Keratinocyte (primary cell): ENCODE results near the gene AGAP1. TPM values are rescaled to one million over a fixed set of nuclear protein-coding genes. Genes with fewer than 3 reads are reported as not detected.

Experiments used
- DNase-seq: peaks from one replicate; pipeline ENCODE4 v3.0.0-alpha.2; 2011; ENCODE audit warnings: low read depth, missing footprints, low spot score
- FAIRE-seq: peaks from 2 replicates; lab custom pipeline; 2011; peaks lifted over from hg19 to GRCh38; lab: Jason Lieb, UNC
- H2AFZ ChIP-seq: 2 replicates; pipeline ENCODE4 v1.6.0; 2012; ENCODE audit warnings: low read length, control low read depth, inconsistent platforms; ENCODE audit not compliant: control insufficient read depth
- H3K27ac ChIP-seq: 2 replicates; pipeline ENCODE4 v1.5.1; 2011; ENCODE audit warnings: low read length; ENCODE audit not compliant: control insufficient read depth, insufficient read depth
- H3K27me3 ChIP-seq: 3 replicates; pipeline ENCODE4 v1.6.0; 2011; ENCODE audit warnings: low read length; ENCODE audit not compliant: control insufficient read depth, insufficient read depth; ENCODE audit errors: extremely low read depth
- H3K36me3 ChIP-seq, 2 experiments: 2 replicates in 1 of 2; 3 replicates in 1 of 2; pipeline ENCODE4 v1.5.1; 2011; ENCODE audit warnings: low read length in 2 of 2, mild to moderate bottlenecking in 1 of 2; ENCODE audit not compliant: control insufficient read depth in 2 of 2, insufficient read depth in 2 of 2; ENCODE audit errors: extremely low read depth in 1 of 2
- H3K4me1 ChIP-seq: 3 replicates; pipeline ENCODE4 v1.5.1; 2011; ENCODE audit warnings: low read length; ENCODE audit not compliant: control insufficient read depth, insufficient read depth; ENCODE audit errors: extremely low read depth
- H3K4me2 ChIP-seq: 3 replicates; pipeline ENCODE4 v1.6.0; 2011; ENCODE audit warnings: low read depth, low read length; ENCODE audit not compliant: control insufficient read depth, insufficient read depth; ENCODE audit errors: extremely low read depth
- H3K4me3 ChIP-seq, 3 experiments: fragments of 200-600 bp in 1 of 3; sonication (generic) in 1 of 3; 2 replicates in 2 of 3; 3 replicates in 1 of 3; pipeline ENCODE4 v1.5.1; 2011 to 2016; ENCODE audit warnings: low read length in 3 of 3, mild to moderate bottlenecking in 3 of 3, control low read depth in 2 of 3, inconsistent platforms in 1 of 3, low read depth in 1 of 3, mixed read lengths in 1 of 3, mixed run types in 1 of 3, moderate library complexity in 1 of 3; ENCODE audit not compliant: control insufficient read depth in 2 of 3, insufficient read depth in 2 of 3; ENCODE audit errors: extremely low read depth in 1 of 3
- H3K79me2 ChIP-seq: 2 replicates; pipeline ENCODE4 v1.6.0; 2012; ENCODE audit warnings: low read length; ENCODE audit not compliant: control insufficient read depth, insufficient read depth
- H3K9ac ChIP-seq: 3 replicates; pipeline ENCODE4 v1.6.0; 2011; ENCODE audit warnings: low read length; ENCODE audit not compliant: control insufficient read depth, insufficient read depth; ENCODE audit errors: extremely low read depth
- H3K9me1 ChIP-seq: 3 replicates; pipeline ENCODE4 v1.6.0; 2011; ENCODE audit warnings: low read length; ENCODE audit not compliant: control insufficient read depth, insufficient read depth; ENCODE audit errors: extremely low read depth
- H3K9me3 ChIP-seq: 2 replicates; pipeline ENCODE4 v1.5.1; 2012; ENCODE audit warnings: low read depth, low read length; ENCODE audit not compliant: control insufficient read depth
- H4K20me1 ChIP-seq: 3 replicates; pipeline ENCODE4 v1.6.0; 2011; ENCODE audit warnings: low read length; ENCODE audit not compliant: control insufficient read depth, insufficient read depth; ENCODE audit errors: extremely low read depth
- CTCF ChIP-seq, 3 experiments: IDR thresholded peaks in 1 of 3; conservative IDR thresholded peaks in 1 of 3; optimal IDR thresholded peaks in 1 of 3; 2 replicates in 2 of 3; 3 replicates in 1 of 3; pipeline versions ENCODE3 to v1.5.1; 2011; ENCODE audit warnings: low read length in 3 of 3, mild to moderate bottlenecking in 3 of 3, moderate library complexity in 2 of 3, control low read depth in 1 of 3, inconsistent platforms in 1 of 3; ENCODE audit not compliant: insufficient read depth in 2 of 3; ENCODE audit errors: extremely low read depth in 1 of 3
- EZH2 ChIP-seq: IDR thresholded peaks from one replicate; pipeline ENCODE4 v1.6.1; 2012; ENCODE audit warnings: inconsistent platforms, mild to moderate bottlenecking, low read length, moderate library complexity
- dilution Hi-C: fragments of 300-500 bp; cut with MboI; formaldehyde crosslinking; loops from one replicate; pipeline ENCODE4 v1.7.0; 2020; ENCODE audit warnings: low sequenced_read_pairs; ENCODE audit not compliant: extremely low pct_ligation_motif_present
- polyA plus RNA-seq, 5 experiments: library from polyadenylated mRNA; depleted of rRNA in 3 of 5; stranded (reverse) in 3 of 5; stranded (forward) in 1 of 5; unstranded in 1 of 5; fragments of >200 nt; gene quantifications; 1 replicate in 1 of 5; 2 replicates in 3 of 5; 3 replicates in 1 of 5; pipeline versions ENCODE4 v1.2.1 to v1.2.3, GENCODE V29; 2011 to 2012; ENCODE audit warnings: missing spikeins in 2 of 5, low read depth in 1 of 5, low replicate concordance in 1 of 5

The AGAP1 gene
- polyA plus RNA-seq, 1 donor (not counting 4 experiments of a cell fraction or from before 2014, with no cell fraction given): 12.6 TPM

GRCh38 chr2:235688511-235689426, 194.9 kb downstream of the AGAP1 start:
- Histone ChIP-seq H4K20me1 (peaks cover 8% of the 10 kb centered on the region), H3K79me2 (peaks cover 39% of the 10 kb centered on the region), H3K4me1 (no peaks in the 10 kb centered on the region), H3K9me3 (peaks cover 2% of the 10 kb centered on the region), H3K27me3 (no peaks in the 10 kb centered on the region), H3K27ac (no peak overlapping the region), H3K9me1 (no peaks in the 10 kb centered on the region), H3K4me2 (no peak overlapping the region), H3K4me3 (no peak overlapping the region), H2AFZ (no peak overlapping the region), H3K9ac (no peak overlapping the region), H3K36me3 (no peaks in the 10 kb centered on the region)
- no peak for FAIRE-seq
- no peak for DNase-seq
- no peak for TF ChIP-seq CTCF (optimal IDR thresholded peaks at IDR 0.05 in 1 of 3, IDR thresholded peaks at IDR 0.05 in 1 of 3, conservative IDR thresholded peaks at IDR 0.05 in 1 of 3; ENCODE audit: extremely low read depth in 1 of 3, insufficient read depth in 2 of 3, low read length in 3 of 3)
- dilution Hi-C loops: no loop called here

DNA sequence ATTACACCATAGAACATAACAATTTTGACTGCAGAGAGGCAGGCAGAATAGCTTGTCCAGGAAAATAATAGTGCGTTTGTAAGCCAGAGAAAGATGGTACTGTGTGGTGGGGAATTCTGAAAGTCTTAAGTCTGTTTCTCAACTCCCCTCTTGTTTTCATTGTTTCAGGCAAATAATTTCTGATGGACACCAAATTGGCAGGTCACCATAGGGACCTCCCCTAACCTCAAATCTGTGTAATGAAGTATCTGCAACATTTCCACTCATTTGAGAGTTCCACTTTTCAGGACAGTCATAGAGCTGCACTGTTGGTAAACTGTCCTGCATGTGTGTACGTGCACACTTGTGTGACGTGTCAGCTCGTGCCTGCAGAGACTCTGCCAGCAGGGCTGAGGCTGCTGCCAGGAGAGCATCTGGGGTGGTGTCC, 195.6 kb downstream of the AGAP1 start:
- Histone ChIP-seq H3K36me3 (no peaks in the 10 kb centered on the region), H4K20me1 (peaks cover 8% of the 10 kb centered on the region), H3K4me1 (no peaks in the 10 kb centered on the region), H3K27me3 (no peaks in the 10 kb centered on the region), H3K9ac (no peak overlapping the region), H3K4me2 (no peak overlapping the region), H2AFZ (no peak overlapping the region), H3K9me3 (peaks cover 2% of the 10 kb centered on the region), H3K4me3 (no peak overlapping the region), H3K79me2 (peaks cover 39% of the 10 kb centered on the region), H3K9me1 (no peaks in the 10 kb centered on the region), H3K27ac (no peak overlapping the region)
- DNase-seq (no peak), FAIRE-seq (peak; percentile 17)
- TF ChIP-seq EZH2: no peak
- no peak for TF ChIP-seq CTCF (optimal IDR thresholded peaks at IDR 0.05 in 1 of 3, IDR thresholded peaks at IDR 0.05 in 1 of 3, conservative IDR thresholded peaks at IDR 0.05 in 1 of 3; ENCODE audit: extremely low read depth in 1 of 3, insufficient read depth in 2 of 3, low read length in 3 of 3)
- dilution Hi-C loops: no loop called here
